Neural cell (in vitro differentiated cells): ENCODE data around the gene ZNF557.

Source experiments
- CTCF ChIP-seq: fragments of 450-650 bp; IDR thresholded peaks from 2 replicates; pipeline ENCODE4 v1.5.1; 2014; ENCODE audit warnings: antibody characterized with exemption, mild to moderate bottlenecking, moderate library complexity; ENCODE audit not compliant: poor library complexity, severe bottlenecking
- EP300 ChIP-seq: fragments of 450-650 bp; conservative IDR thresholded peaks from 2 replicates; pipeline ENCODE4 v1.6.1; 2014; ENCODE audit warnings: antibody characterized with exemption, mild to moderate bottlenecking, moderate library complexity; ENCODE audit not compliant: poor library complexity, severe bottlenecking
- EZH2 ChIP-seq: fragments of 200-600, 300-800 bp; shearing (Covaris generic), sonication (generic); IDR thresholded peaks from 2 replicates; pipeline ENCODE4 v1.6.1; 2014; ENCODE audit warnings: antibody characterized with exemption, low read length, borderline replicate concordance, mild to moderate bottlenecking; ENCODE audit not compliant: insufficient read depth, poor library complexity, severe bottlenecking
- MXI1 ChIP-seq: fragments of 450-650 bp; conservative IDR thresholded peaks from 2 replicates; pipeline ENCODE4 v1.6.1; 2014; ENCODE audit warnings: antibody characterized with exemption, mild to moderate bottlenecking; ENCODE audit not compliant: poor library complexity, severe bottlenecking
- POLR2AphosphoS5 ChIP-seq: IDR thresholded peaks from 2 replicates; pipeline ENCODE4 v1.6.1; 2012
- REST ChIP-seq: IDR thresholded peaks from 2 replicates; pipeline ENCODE4 v1.6.1; 2012; ENCODE audit warnings: borderline replicate concordance
- SMC3 ChIP-seq: fragments of 450-650 bp; conservative IDR thresholded peaks from 2 replicates; pipeline ENCODE4 v1.6.1; 2014; ENCODE audit warnings: antibody characterized with exemption, mild to moderate bottlenecking, moderate library complexity; ENCODE audit not compliant: poor library complexity
- TAF1 ChIP-seq: IDR thresholded peaks from 2 replicates; pipeline ENCODE4 v1.6.1; 2012; ENCODE audit warnings: low read depth

- TF ChIP-seq CTCF (no peak), TAF1 (no peak), EP300 (no peak), REST (no peak), EZH2 (no peak), SMC3 (no peak), POLR2AphosphoS5 (no peak), MXI1 (no peak)
Measured at GRCh38 chr19:7099597-7099921, 30.1 kb downstream of the ZNF557 start.
